Endothelial cell of umbilical vein (primary cell): ENCODE results near the gene OVOL2. TPM values are rescaled to one million over a fixed set of nuclear protein-coding genes. Genes with fewer than 3 reads are reported as not detected.

Experiments used
- BruUV-seq: library from RNA; stranded (reverse); fragments of 400-500 nt; replicated peaks from 2 replicates; lab custom pipeline; 2021; lab: Mats Ljungman, UMichigan
- CTCF ChIA-PET: fragments of 300-600, 350-600 bp; sonication (Branson Sonifier 250); formaldehyde crosslinking; loops from one replicate; lab custom pipeline; 2021; ENCODE audit warnings: antibody characterized with exemption, inconsistent platforms; lab: Charles Lee
- POLR2A ChIA-PET: fragments of 300-600, 350-600 bp; sonication (Branson Sonifier 250); formaldehyde crosslinking; loops from one replicate; lab custom pipeline; 2021; ENCODE audit warnings: antibody characterized with exemption, inconsistent platforms; lab: Charles Lee
- DNase-seq: peaks from one replicate; pipeline ENCODE4 v3.0.0-alpha.2; 2011; ENCODE audit warnings: low read depth, low spot score
- FAIRE-seq: peaks from 2 replicates; lab custom pipeline; 2011; peaks lifted over from hg19 to GRCh38; lab: Jason Lieb, UNC
- H2AFZ ChIP-seq: 2 replicates; pipeline ENCODE4 v1.6.0; 2012; ENCODE audit warnings: low read depth, low read length, control low read depth, inconsistent platforms
- H3K27ac ChIP-seq: 2 replicates; pipeline ENCODE4 v1.5.1; 2011; ENCODE audit warnings: low read depth, mild to moderate bottlenecking, control low read depth, low read length, moderate library complexity; ENCODE audit not compliant: insufficient read depth
- H3K27me3 ChIP-seq, 2 experiments: 2 replicates each; pipeline versions ENCODE4 v1.6.0 to v1.6.1; 2011; ENCODE audit warnings: low read length in 2 of 2, mixed read lengths in 1 of 2; ENCODE audit not compliant: control insufficient read depth in 2 of 2, insufficient read depth in 2 of 2
- H3K36me3 ChIP-seq, 2 experiments: 2 replicates in 1 of 2; 3 replicates in 1 of 2; pipeline ENCODE4 v1.5.1; 2011; ENCODE audit warnings: low read length in 2 of 2, mild to moderate bottlenecking in 1 of 2, moderate library complexity in 1 of 2; ENCODE audit not compliant: control insufficient read depth in 2 of 2, insufficient read depth in 2 of 2; ENCODE audit errors: extremely low read depth in 1 of 2
- H3K4me1 ChIP-seq: 3 replicates; pipeline ENCODE4 v1.5.1; 2011; ENCODE audit warnings: mild to moderate bottlenecking, low read length; ENCODE audit not compliant: control insufficient read depth, insufficient read depth; ENCODE audit errors: extremely low read depth
- H3K4me2 ChIP-seq: 2 replicates; pipeline ENCODE4 v1.6.1; 2011; ENCODE audit warnings: low read length, control low read depth, mixed read lengths; ENCODE audit not compliant: insufficient read depth
- H3K4me3 ChIP-seq, 3 experiments: fragments of 200-600 bp in 1 of 3; sonication (generic), shearing (Covaris generic) in 1 of 3; replicated peaks in 1 of 3; 2 replicates each; pipeline ENCODE4 v1.5.1; 2011 to 2016; ENCODE audit warnings: control low read depth in 3 of 3, low read length in 3 of 3, mild to moderate bottlenecking in 2 of 3, inconsistent platforms in 1 of 3, low read depth in 1 of 3, moderate library complexity in 1 of 3; ENCODE audit not compliant: insufficient read depth in 1 of 3
- H3K79me2 ChIP-seq: 2 replicates; pipeline ENCODE4 v1.6.0; 2012; ENCODE audit warnings: low read length, inconsistent platforms; ENCODE audit not compliant: control insufficient read depth, insufficient read depth
- H3K9ac ChIP-seq: replicated peaks from 2 replicates; pipeline ENCODE3; 2011; ENCODE audit warnings: low read length, control low read depth; ENCODE audit not compliant: insufficient read depth; ENCODE audit errors: extremely low read depth
- H3K9me1 ChIP-seq: replicated peaks from 3 replicates; pipeline ENCODE4 v1.6.0; 2011; ENCODE audit warnings: mild to moderate bottlenecking, low read length; ENCODE audit not compliant: control insufficient read depth, insufficient read depth; ENCODE audit errors: extremely low read depth
- H3K9me3 ChIP-seq: replicated peaks from 2 replicates; pipeline ENCODE4 v1.5.1; 2012; ENCODE audit warnings: low read length, inconsistent platforms; ENCODE audit not compliant: control insufficient read depth, insufficient read depth
- H4K20me1 ChIP-seq: replicated peaks from 2 replicates; pipeline ENCODE3; 2011; ENCODE audit warnings: mild to moderate bottlenecking, low read length; ENCODE audit not compliant: control insufficient read depth, insufficient read depth; ENCODE audit errors: extremely low read depth
- CTCF ChIP-seq, 2 donors: IDR thresholded peaks; 1 replicate in 1 of 2; 2 replicates in 1 of 2; pipeline ENCODE4 v1.5.1; 2011; ENCODE audit warnings: low read length in 2 of 2, mild to moderate bottlenecking in 2 of 2, moderate library complexity in 2 of 2, control low read depth in 1 of 2, inconsistent platforms in 1 of 2, low read depth in 1 of 2; ENCODE audit not compliant: insufficient read depth in 1 of 2; ENCODE audit errors: extremely low read depth in 1 of 2
- EZH2 ChIP-seq: IDR thresholded peaks from 2 replicates; pipeline ENCODE4 v1.6.1; 2012; ENCODE audit warnings: borderline replicate concordance, low read depth, mild to moderate bottlenecking, moderate library complexity, low read length, inconsistent platforms; ENCODE audit not compliant: severe bottlenecking
- FOS ChIP-seq: IDR thresholded peaks from 2 replicates; pipeline ENCODE4 v1.6.1; 2011; ENCODE audit warnings: mild to moderate bottlenecking, low read length, moderate library complexity, borderline replicate concordance; ENCODE audit not compliant: insufficient read depth
- GATA2 ChIP-seq: IDR thresholded peaks from 2 replicates; pipeline ENCODE4 v1.7.0; 2011; ENCODE audit warnings: low read depth, mild to moderate bottlenecking, moderate library complexity, mixed read lengths, low read length; ENCODE audit not compliant: insufficient read length, insufficient read depth
- JUN ChIP-seq: IDR thresholded peaks from 2 replicates; pipeline ENCODE4 v1.6.1; 2011; ENCODE audit warnings: borderline replicate concordance, low read depth; ENCODE audit not compliant: insufficient read length, insufficient read depth
- MYC ChIP-seq: IDR thresholded peaks from one replicate; pipeline ENCODE4 v1.6.1; 2011; ENCODE audit warnings: mild to moderate bottlenecking, low read depth, low read length
- POLR2A ChIP-seq: IDR thresholded peaks from 2 replicates; pipeline ENCODE4 v1.6.1; 2012; ENCODE audit warnings: low read depth, mild to moderate bottlenecking, control low read depth, low read length
- POLR2AphosphoS5 ChIP-seq: IDR thresholded peaks from 2 replicates; pipeline ENCODE4 v1.6.1; 2012; ENCODE audit warnings: low read depth, mild to moderate bottlenecking, control low read depth, low read length, moderate library complexity; ENCODE audit not compliant: insufficient read depth
- dilution Hi-C: fragments of 300-500 bp; cut with MboI; formaldehyde crosslinking; loops from one replicate; pipeline ENCODE4 v1.15.0; 2019; ENCODE audit warnings: low sequenced_read_pairs; ENCODE audit not compliant: extremely low pct_ligation_motif_present
- intact Hi-C: fragments of 100-400 bp; cut with micrococcal nuclease; formaldehyde crosslinking; loops from one replicate; pipeline ENCODE4 v1.10.0; 2022
- polyA plus RNA-seq, 4 experiments: library from polyadenylated mRNA; depleted of rRNA in 3 of 4; stranded (reverse) in 3 of 4; unstranded in 1 of 4; fragments of >200 nt; gene quantifications; 2 replicates each; pipeline versions ENCODE4 v1.2.1 to v1.2.3, GENCODE V29; 2011 to 2012; ENCODE audit warnings: missing spikeins in 1 of 4
- total RNA-seq: library from RNA; stranded (reverse); gene quantifications from 2 replicates; pipeline ENCODE4 v1.2.3, GENCODE V29; 2021
- TF ChIP-seq, protein P1 (sequence below): IDR thresholded peaks from 2 replicates; pipeline ENCODE4 v1.6.1; 2011; ENCODE audit not compliant: insufficient read depth, insufficient read length

The OVOL2 gene
- total and polyA plus RNA-seq, 2 donors (not counting 3 experiments of a cell fraction or from before 2014, with no cell fraction given): not detected

DNA sequence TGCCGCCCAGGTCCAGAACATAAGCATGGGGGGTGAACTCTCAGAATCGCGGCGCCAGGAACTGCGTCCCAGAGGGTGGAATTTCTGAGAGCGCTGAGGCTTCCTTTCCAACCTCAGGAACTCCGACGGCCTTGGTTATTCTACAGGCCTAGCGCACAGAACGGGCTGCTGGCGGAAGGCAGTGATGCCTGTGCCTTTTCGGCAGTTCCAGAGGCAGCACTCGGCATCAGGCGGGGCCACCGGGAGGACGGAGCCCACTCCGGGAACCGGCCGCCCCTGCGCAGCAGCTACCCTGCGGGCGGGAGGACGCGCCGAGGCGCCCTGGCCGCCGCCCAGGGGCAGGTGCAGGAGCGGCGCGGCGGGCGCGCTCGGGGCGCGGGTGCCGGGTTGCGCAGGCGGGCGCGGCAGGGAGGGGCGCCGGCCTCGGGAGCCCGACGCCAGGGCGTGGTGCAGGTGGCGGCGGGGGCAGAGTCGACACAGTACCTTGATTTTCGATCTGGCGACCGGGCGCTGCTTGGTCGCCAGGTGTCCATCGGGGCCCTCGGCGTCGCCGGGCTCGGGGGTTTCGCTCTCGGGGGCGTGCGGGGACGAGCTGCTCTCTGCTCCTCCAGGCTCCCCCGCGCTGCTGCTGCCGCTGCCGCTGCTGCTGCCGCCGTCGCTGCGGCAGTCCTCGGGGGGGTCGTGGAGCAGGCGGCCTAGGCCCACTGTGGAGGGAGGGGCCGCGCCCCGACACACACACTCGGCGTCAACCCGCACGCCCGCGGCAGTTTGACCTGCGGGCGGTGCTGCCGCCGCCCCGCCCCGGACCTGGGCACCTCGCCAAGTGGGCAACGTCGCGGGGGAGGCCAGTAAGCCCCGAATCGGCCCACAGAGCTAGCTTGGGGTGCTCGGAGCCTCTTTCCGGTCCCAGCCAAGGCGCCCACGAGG, 1.3 kb downstream of the OVOL2 start:
- Histone ChIP-seq H3K36me3 (no peaks in the 10 kb centered on the region), H3K9me1 (no peaks in the 10 kb centered on the region), H3K4me1 (no peaks in the 10 kb centered on the region), H3K9ac (no peak overlapping the region), H3K27ac (no peak overlapping the region), H3K4me3 (no peak overlapping the region), H3K79me2 (no peaks in the 10 kb centered on the region), H4K20me1 (no peaks in the 10 kb centered on the region), H3K4me2 (peak overlapping the region; percentile 39), H3K27me3 (peaks cover 53 to 64% of the 10 kb centered on the region in 2 experiments), H3K9me3 (no peaks in the 10 kb centered on the region), H2AFZ (no peak overlapping the region)
- dilution Hi-C loops: no loop called here
- TF ChIP-seq EZH2 (peak; percentile 80), MYC (no peak)
- intact Hi-C loops: no loop called here
- FAIRE-seq: no peak
- no peak for DNase-seq
- ChIA-PET POLR2A (no interaction called here), CTCF (no interaction called here)
- BruUV-seq: no TSS peak

- H3K27ac ChIP-seq: no peak overlapping the region
- H3K4me3 ChIP-seq: no peak overlapping the region
- no peaks in the 10 kb centered on the region for H3K9me1 ChIP-seq
- no TSS peak for BruUV-seq
- no peaks in the 10 kb centered on the region for H3K4me1 ChIP-seq
- DNase-seq (no peak), FAIRE-seq (no peak)
- intact Hi-C loops: no loop called here
- ChIA-PET POLR2A (no interaction called here), CTCF (no interaction called here)
- TF ChIP-seq JUN (no peak), CTCF (IDR thresholded peaks at IDR 0.05; ENCODE audit: extremely low read depth in 1 of 2, insufficient read depth in 1 of 2, low read depth in 1 of 2, low read length in 2 of 2) (no peak), POLR2A (no peak), FOS (no peak), GATA2 (no peak), EZH2 (no peak), MYC (no peak), POLR2AphosphoS5 (no peak)
- TF ChIP-seq, protein P1, sequence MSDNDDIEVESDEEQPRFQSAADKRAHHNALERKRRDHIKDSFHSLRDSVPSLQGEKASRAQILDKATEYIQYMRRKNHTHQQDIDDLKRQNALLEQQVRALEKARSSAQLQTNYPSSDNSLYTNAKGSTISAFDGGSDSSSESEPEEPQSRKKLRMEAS: no peak
- no peaks in the 10 kb centered on the region for H4K20me1 ChIP-seq
- no peaks in the 10 kb centered on the region for H3K9me3 ChIP-seq
- H3K79me2 ChIP-seq: no peaks in the 10 kb centered on the region
- no peaks in the 10 kb centered on the region for H3K36me3 ChIP-seq
- no peak overlapping the region for H2AFZ ChIP-seq
- peaks cover 50 to 62% of the 10 kb centered on the region in 2 experiments for H3K27me3 ChIP-seq
- dilution Hi-C loops: no loop called here
- H3K9ac ChIP-seq: no peak overlapping the region
- no peak overlapping the region for H3K4me2 ChIP-seq
These were observed 2.5 kb downstream of the OVOL2 start for GRCh38 chr20:18055261-18055660.
